ENCODE results near the gene NUCB1.
"Not testable (repeated sequence)": the region's sequence is repeated elsewhere in the genome, so short reads cannot be mapped to it uniquely, and the experiment has no call there.

The NUCB1 gene

GRCh38 chr19:48870048-48870447, 30.1 kb upstream of the NUCB1 start:
- peaks cover 26% of the 10 kb centered on the region for H3K36me3 Mint-ChIP-seq (ENCODE audit: low read depth)
- H3K27me3 Mint-ChIP-seq (ENCODE audit: low read depth), result peaks cover 10% of the 10 kb centered on the region
- H3K27ac Mint-ChIP-seq, result no peak overlapping the region
- no peaks in the 10 kb centered on the region for H3K9me3 Mint-ChIP-seq
- H3K4me3 Mint-ChIP-seq, result no peak overlapping the region
- peaks cover 30% of the 10 kb centered on the region for H3K4me1 Mint-ChIP-seq (ENCODE audit: low read depth)

GRCh38 chr19:48871471-48872181, 28.5 kb upstream of the NUCB1 start:
- peak overlapping the region; percentile 100 for H3K27ac Mint-ChIP-seq
- peaks cover 43% of the 10 kb centered on the region for H3K4me1 Mint-ChIP-seq (ENCODE audit: low read depth)
- H3K9me3 Mint-ChIP-seq; H3K27me3 Mint-ChIP-seq (ENCODE audit: low read depth): not testable (repeated sequence)
- peak overlapping the region; percentile 98 for H3K4me3 Mint-ChIP-seq
- H3K36me3 Mint-ChIP-seq (ENCODE audit: low read depth), result peaks cover 38% of the 10 kb centered on the region

GRCh38 chr19:48872182-48872883, 27.8 kb upstream of the NUCB1 start, which contains the start of gene PPP1R15A:
Gene PPP1R15A (plus strand): TSS chr19:48872421. CDS start chr19:48873234, 813 bp downstream.
- Mint-ChIP-seq H3K4me1 (ENCODE audit: low read depth) (peaks cover 43% of the 10 kb centered on the region), H3K4me3 (peak within 1 kb of the TSS; percentile 98), H3K27ac (peak within 1 kb of the TSS; percentile 100), H3K9me3 (no peaks in the 10 kb centered on the region), H3K27me3 (ENCODE audit: low read depth) (peaks cover 5% of the 10 kb centered on the region), H3K36me3 (ENCODE audit: low read depth) (peaks cover 38% of the 10 kb centered on the region)

GRCh38 chr19:48872884-48873475, 27.1 kb upstream of the NUCB1 start:
- Mint-ChIP-seq H3K4me1 (ENCODE audit: low read depth) (peaks cover 46% of the 10 kb centered on the region), H3K27ac (peak overlapping the region; percentile 100), H3K9me3 (no peaks in the 10 kb centered on the region), H3K4me3 (peak overlapping the region; percentile 98), H3K36me3 (ENCODE audit: low read depth) (peaks cover 39% of the 10 kb centered on the region), H3K27me3 (ENCODE audit: low read depth) (peaks cover 4% of the 10 kb centered on the region)

GRCh38 chr19:48873476-48874302, 26.4 kb upstream of the NUCB1 start:
- H3K9me3 Mint-ChIP-seq, result no peaks in the 10 kb centered on the region
- H3K4me1 Mint-ChIP-seq (ENCODE audit: low read depth), result peaks cover 46% of the 10 kb centered on the region
- no peaks in the 10 kb centered on the region for H3K27me3 Mint-ChIP-seq (ENCODE audit: low read depth)
- peaks cover 40% of the 10 kb centered on the region for H3K36me3 Mint-ChIP-seq (ENCODE audit: low read depth)
- peak overlapping the region; percentile 98 for H3K4me3 Mint-ChIP-seq
- peak overlapping the region; percentile 100 for H3K27ac Mint-ChIP-seq

GRCh38 chr19:48874303-48875135, 25.6 kb upstream of the NUCB1 start:
- Mint-ChIP-seq H3K27me3 (ENCODE audit: low read depth) (no peaks in the 10 kb centered on the region), H3K4me3 (peak overlapping the region; percentile 98), H3K36me3 (ENCODE audit: low read depth) (peaks cover 40% of the 10 kb centered on the region), H3K27ac (peak overlapping the region; percentile 100), H3K4me1 (ENCODE audit: low read depth) (peaks cover 46% of the 10 kb centered on the region), H3K9me3 (no peaks in the 10 kb centered on the region)

- H3K27me3 Mint-ChIP-seq (ENCODE audit: low read depth); H3K9me3 Mint-ChIP-seq: not testable (repeated sequence)
- peaks cover 40% of the 10 kb centered on the region for H3K36me3 Mint-ChIP-seq (ENCODE audit: low read depth)
- peak overlapping the region; percentile 98 for H3K4me3 Mint-ChIP-seq
- H3K27ac Mint-ChIP-seq, result peak overlapping the region; percentile 100
- H3K4me1 Mint-ChIP-seq (ENCODE audit: low read depth), result peaks cover 46% of the 10 kb centered on the region
Measured at GRCh38 chr19:48876043-48876981, 23.8 kb upstream of the NUCB1 start.

- H3K4me1 Mint-ChIP-seq (ENCODE audit: low read depth), result peaks cover 38% of the 10 kb centered on the region
- peak overlapping the region; percentile 70 for H3K27ac Mint-ChIP-seq
- H3K27me3 Mint-ChIP-seq (ENCODE audit: low read depth), result no peaks in the 10 kb centered on the region
- H3K36me3 Mint-ChIP-seq (ENCODE audit: low read depth), result peaks cover 39% of the 10 kb centered on the region
- no peaks in the 10 kb centered on the region for H3K9me3 Mint-ChIP-seq
- no peak overlapping the region for H3K4me3 Mint-ChIP-seq
Measured at GRCh38 chr19:48877855-48878195, 22.3 kb upstream of the NUCB1 start.

GRCh38 chr19:48878196-48879024, 21.7 kb upstream of the NUCB1 start:
- Mint-ChIP-seq H3K27ac (peak overlapping the region; percentile 70), H3K4me1 (ENCODE audit: low read depth) (peaks cover 32% of the 10 kb centered on the region), H3K27me3 (ENCODE audit: low read depth) (no peaks in the 10 kb centered on the region), H3K36me3 (ENCODE audit: low read depth) (peaks cover 33% of the 10 kb centered on the region), H3K9me3 (no peaks in the 10 kb centered on the region), H3K4me3 (no peak overlapping the region)

GRCh38 chr19:48879025-48879637, 21.0 kb upstream of the NUCB1 start:
- Mint-ChIP-seq H3K36me3 (ENCODE audit: low read depth) (peaks cover 27% of the 10 kb centered on the region), H3K4me1 (ENCODE audit: low read depth) (peaks cover 25% of the 10 kb centered on the region), H3K4me3 (no peak overlapping the region), H3K9me3 (no peaks in the 10 kb centered on the region), H3K27me3 (ENCODE audit: low read depth) (no peaks in the 10 kb centered on the region), H3K27ac (no peak overlapping the region)

- not testable (repeated sequence) for H3K27ac Mint-ChIP-seq; H3K27me3 Mint-ChIP-seq (ENCODE audit: low read depth); H3K9me3 Mint-ChIP-seq; H3K4me3 Mint-ChIP-seq
- H3K36me3 Mint-ChIP-seq (ENCODE audit: low read depth), result peaks cover 22% of the 10 kb centered on the region
- peaks cover 20% of the 10 kb centered on the region for H3K4me1 Mint-ChIP-seq (ENCODE audit: low read depth)
Measured at GRCh38 chr19:48879696-48880095, 20.4 kb upstream of the NUCB1 start.

All from T-helper 1 cell treated with Interleukin-12 subunit alpha and Interleukin-12 subunit beta and Interleukin-4 antibody, amounts not matched to agents 30 μg/mL and 1 μg/mL, for 36 hours (primary cell).